Loucy (cell line): Measurements from ENCODE around the gene COL6A5.

Experiments
- CTCF ChIP-seq: fragments of 200-600 bp; sonication (generic); conservative IDR thresholded peaks from 2 replicates; pipeline ENCODE4 v1.5.1; 2014; ENCODE audit warnings: mild to moderate bottlenecking, antibody characterized with exemption, low read length
- EZH2phosphoT487 ChIP-seq: fragments of 200-600 bp; IDR thresholded peaks from 2 replicates; pipeline ENCODE4 v1.6.1; 2018; ENCODE audit warnings: antibody characterized with exemption, mild to moderate bottlenecking, moderate library complexity, borderline replicate concordance

- no peak for TF ChIP-seq CTCF
- no peak for TF ChIP-seq EZH2phosphoT487
Measured at GRCh38 chr3:130395916-130396315, 50.4 kb downstream of the COL6A5 start.
